ENCODE results near the gene DCAF17.
"Not testable (repeated sequence)": the region's sequence is repeated elsewhere in the genome, so short reads cannot be mapped to it uniquely, and the experiment has no call there.

DCAF17 gene

GRCh38 chr2:171492664-171493063, 58.6 kb downstream of the DCAF17 start:
- H3K4me3 ChIP-seq (ENCODE audit: low read length), result no peak overlapping the region
- no peak for TF ChIP-seq ZNF274 (IDR thresholded peaks at IDR 0.05; ENCODE audit: low read depth, low read length)

GRCh38 chr2:171497664-171498063, 63.6 kb downstream of the DCAF17 start:
- not testable (repeated sequence) for H3K4me3 ChIP-seq (ENCODE audit: low read length)

GRCh38 chr2:171505374-171505773, 71.3 kb downstream of the DCAF17 start:
- no peak overlapping the region for H3K4me3 ChIP-seq (ENCODE audit: low read length)
- TF ChIP-seq ZNF274 (IDR thresholded peaks at IDR 0.05; ENCODE audit: low read depth, low read length), result no peak

- peak overlapping the region; percentile 29; the same call in 1 of the 2 replicates for H3K4me3 ChIP-seq (ENCODE audit: low read length)
- no peak for TF ChIP-seq ZNF274 (IDR thresholded peaks at IDR 0.05; ENCODE audit: low read depth, low read length)
Observed at GRCh38 chr2:171509945-171510731, 76.1 kb downstream of the DCAF17 start.

- H3K4me3 ChIP-seq (ENCODE audit: low read length), result no peak overlapping the region
- TF ChIP-seq ZNF274 (IDR thresholded peaks at IDR 0.05; ENCODE audit: low read depth, low read length), result no peak
Observed at GRCh38 chr2:171512014-171512413, 78.0 kb downstream of the DCAF17 start.

- H3K4me3 ChIP-seq (ENCODE audit: low read length), result no peak overlapping the region
- no peak for TF ChIP-seq ZNF274 (IDR thresholded peaks at IDR 0.05; ENCODE audit: low read depth, low read length)
Observed at GRCh38 chr2:171512683-171513195, 78.7 kb downstream of the DCAF17 start.

- TF ChIP-seq ZNF274 (IDR thresholded peaks at IDR 0.05; ENCODE audit: low read depth, low read length), result no peak
- no peak overlapping the region for H3K4me3 ChIP-seq (ENCODE audit: low read length)
Observed at GRCh38 chr2:171513719-171514160, 79.7 kb downstream of the DCAF17 start.

- no peak overlapping the region for H3K4me3 ChIP-seq (ENCODE audit: low read length)
- no peak for TF ChIP-seq ZNF274 (IDR thresholded peaks at IDR 0.05; ENCODE audit: low read depth, low read length)
Observed at GRCh38 chr2:171514908-171515582, 81.0 kb downstream of the DCAF17 start.

- no peak for TF ChIP-seq ZNF274 (IDR thresholded peaks at IDR 0.05; ENCODE audit: low read depth, low read length)
- no peak overlapping the region for H3K4me3 ChIP-seq (ENCODE audit: low read length)
Observed at GRCh38 chr2:171515672-171516298, 81.8 kb downstream of the DCAF17 start.

GRCh38 chr2:171516793-171517192, 82.8 kb downstream of the DCAF17 start:
- no peak for TF ChIP-seq ZNF274 (IDR thresholded peaks at IDR 0.05; ENCODE audit: low read depth, low read length)
- no peak overlapping the region for H3K4me3 ChIP-seq (ENCODE audit: low read length)

- no peak for TF ChIP-seq ZNF274 (IDR thresholded peaks at IDR 0.05; ENCODE audit: low read depth, low read length)
- no peak overlapping the region for H3K4me3 ChIP-seq (ENCODE audit: low read length)
Observed at GRCh38 chr2:171520471-171520870, 86.4 kb downstream of the DCAF17 start.

- no peak for TF ChIP-seq ZNF274 (IDR thresholded peaks at IDR 0.05; ENCODE audit: low read depth, low read length)
- peak overlapping the region; percentile 75; the same call in 1 of the 2 replicates for H3K4me3 ChIP-seq (ENCODE audit: low read length)
Observed at GRCh38 chr2:171521361-171522051, 87.5 kb downstream of the DCAF17 start.

- peak within 1 kb of the TSS; percentile 75 for H3K4me3 ChIP-seq (ENCODE audit: low read length)
- TF ChIP-seq ZNF274 (IDR thresholded peaks at IDR 0.05; ENCODE audit: low read depth, low read length), result no peak
Observed at GRCh38 chr2:171522052-171522787, 88.2 kb downstream of the DCAF17 start, which contains the start of gene CYBRD1. Gene CYBRD1, plus strand, starts transcription at chr2:171522474. Its CDS starts 72 bp downstream, at chr2:171522546.
